GM19397 (cell line): ENCODE data around the gene ARHGAP6.

Experiments used
- ATAC-seq: cut with Tn5 transposase; IDR thresholded peaks from one replicate; pipeline ENCODE4 v1.9.1; 2021; ENCODE audit warnings: mild to moderate bottlenecking, moderate library complexity; ENCODE audit not compliant: unreplicated experiment

Gene ARHGAP6

GRCh38 chrX:11665168-11666111, at the start of gene ARHGAP6:
Gene ARHGAP6, minus strand, starts transcription at chrX:11665920. Its CDS starts 1,092 bp downstream, at chrX:11664828.
- no peak for ATAC-seq

- ATAC-seq = no peak
Observed at GRCh38 chrX:11704725-11705495, 39.2 kb upstream of the ARHGAP6 start.

- ATAC-seq = no peak
Observed at GRCh38 chrX:11703855-11704254, 38.1 kb upstream of the ARHGAP6 start.

GRCh38 chrX:11702965-11703631, 37.4 kb upstream of the ARHGAP6 start:
- no peak for ATAC-seq

- ATAC-seq = no peak
Observed at GRCh38 chrX:11702420-11702819, 36.7 kb upstream of the ARHGAP6 start.

- ATAC-seq = no peak
Observed at GRCh38 chrX:11698702-11699101, 33.0 kb upstream of the ARHGAP6 start.

GRCh38 chrX:11688201-11688600, 22.5 kb upstream of the ARHGAP6 start:
- ATAC-seq = no peak

- ATAC-seq = no peak
Observed at GRCh38 chrX:11687157-11687556, 21.4 kb upstream of the ARHGAP6 start.

- ATAC-seq = no peak
Observed at GRCh38 chrX:11683057-11683456, 17.3 kb upstream of the ARHGAP6 start.

GRCh38 chrX:11678158-11678557, 12.4 kb upstream of the ARHGAP6 start:
- no peak for ATAC-seq

- no peak for ATAC-seq
Observed at GRCh38 chrX:11672213-11672612, 6.5 kb upstream of the ARHGAP6 start.

- ATAC-seq = no peak
Observed at GRCh38 chrX:11670316-11670715, 4.6 kb upstream of the ARHGAP6 start.

GRCh38 chrX:11666952-11667685, 1.4 kb upstream of the ARHGAP6 start:
- ATAC-seq = no peak

GRCh38 chrX:11666164-11666563, 444 bp upstream of the ARHGAP6 start:
- no peak for ATAC-seq

GRCh38 chrX:11664211-11665167, 1.2 kb downstream of the ARHGAP6 start:
- ATAC-seq = no peak

- no peak for ATAC-seq
Observed at GRCh38 chrX:11663875-11664210, 1.9 kb downstream of the ARHGAP6 start.

- ATAC-seq = no peak
Observed at GRCh38 chrX:11655282-11656015, 10.3 kb downstream of the ARHGAP6 start.

- no peak for ATAC-seq
Observed at GRCh38 chrX:11648705-11649519, 16.8 kb downstream of the ARHGAP6 start.
